ENCODE data around the gene KCTD2.

The KCTD2 gene

GRCh38 chr17:75094871-75095399 is 47.9 kb downstream of the KCTD2 start:
- DNase-seq (ENCODE audit: low read depth), result no peak
- no peak overlapping the region for H3K4me3 ChIP-seq (replicated peaks; ENCODE audit: low read depth, low read length)
- TF ChIP-seq CTCF (IDR thresholded peaks at IDR 0.05; ENCODE audit: low read length, missing control alignments), result no peak

GRCh38 chr17:75096082-75096625 is 49.1 kb downstream of the KCTD2 start:
- DNase-seq (ENCODE audit: low read depth), result peak; percentile 66
- TF ChIP-seq CTCF (IDR thresholded peaks at IDR 0.05; ENCODE audit: low read length, missing control alignments), result no peak
- no peak overlapping the region for H3K4me3 ChIP-seq (replicated peaks; ENCODE audit: low read depth, low read length)

GRCh38 chr17:75097865-75098264 is 50.8 kb downstream of the KCTD2 start:
- no peak for TF ChIP-seq CTCF (IDR thresholded peaks at IDR 0.05; ENCODE audit: low read length, missing control alignments)
- no peak for DNase-seq (ENCODE audit: low read depth)
- no peak overlapping the region for H3K4me3 ChIP-seq (replicated peaks; ENCODE audit: low read depth, low read length)

GRCh38 chr17:75098861-75099260 is 51.8 kb downstream of the KCTD2 start:
- no peak for DNase-seq (ENCODE audit: low read depth)
- no peak for TF ChIP-seq CTCF (IDR thresholded peaks at IDR 0.05; ENCODE audit: low read length, missing control alignments)
- H3K4me3 ChIP-seq (replicated peaks; ENCODE audit: low read depth, low read length), result no peak overlapping the region

GRCh38 chr17:75099881-75100595 is 53.0 kb downstream of the KCTD2 start:
- no peak for DNase-seq (ENCODE audit: low read depth)
- TF ChIP-seq CTCF (IDR thresholded peaks at IDR 0.05; ENCODE audit: low read length, missing control alignments), result no peak
- no peak overlapping the region for H3K4me3 ChIP-seq (replicated peaks; ENCODE audit: low read depth, low read length)

GRCh38 chr17:75102385-75102821 is 55.4 kb downstream of the KCTD2 start:
- no peak overlapping the region for H3K4me3 ChIP-seq (replicated peaks; ENCODE audit: low read depth, low read length)
- DNase-seq (ENCODE audit: low read depth), result no peak
- TF ChIP-seq CTCF (IDR thresholded peaks at IDR 0.05; ENCODE audit: low read length, missing control alignments), result no peak

Measured in fibroblast of pulmonary artery (primary cell).